Measurements from ENCODE around the gene UBE2C.
"Not testable (repeated sequence)": the region's sequence is repeated elsewhere in the genome, so short reads cannot be mapped to it uniquely, and the experiment has no call there.

Gene UBE2C

DNA sequence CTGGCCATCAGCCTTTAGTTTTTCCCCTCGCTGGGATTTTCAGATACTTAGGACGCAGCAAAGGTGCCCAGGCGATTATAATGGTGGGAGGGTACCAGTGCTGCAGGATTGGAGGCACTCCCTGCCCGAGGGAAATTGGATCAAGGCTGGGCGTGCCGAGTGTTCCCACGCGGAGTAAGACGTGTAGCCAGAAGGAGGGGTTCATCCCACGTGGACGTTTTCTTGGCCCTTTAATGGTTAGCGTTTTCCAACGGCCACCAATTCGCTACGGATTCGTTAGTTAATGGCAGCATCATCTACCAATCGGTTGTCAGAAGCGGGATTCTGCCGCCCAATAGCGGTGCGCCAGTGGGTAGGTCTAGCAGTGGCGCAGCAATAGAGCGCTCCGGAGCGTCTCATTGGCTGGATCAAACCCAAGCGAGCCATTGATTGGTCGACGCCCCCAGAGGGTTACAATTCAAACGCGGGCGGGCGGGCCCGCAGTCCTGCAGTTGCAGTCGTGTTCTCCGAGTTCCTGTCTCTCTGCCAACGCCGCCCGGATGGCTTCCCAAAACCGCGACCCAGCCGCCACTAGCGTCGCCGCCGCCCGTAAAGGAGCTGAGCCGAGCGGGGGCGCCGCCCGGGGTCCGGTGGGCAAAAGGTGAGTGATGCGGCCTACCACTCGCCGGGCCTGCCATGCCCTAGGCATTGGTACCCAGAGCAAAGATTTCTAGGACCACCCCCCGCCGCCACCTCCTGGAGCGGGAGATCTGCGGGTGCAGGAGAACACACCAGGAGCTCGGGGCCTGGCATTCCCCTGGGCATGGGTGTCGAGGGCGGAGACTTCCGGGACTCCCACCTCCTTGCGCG is at the start of gene UBE2C:
Gene UBE2C, plus strand, starts transcription at position 488 of the 849 bp plus-strand sequence. Its CDS starts 52 bp downstream, at position 540.
- TF ChIP-seq, protein P1, sequence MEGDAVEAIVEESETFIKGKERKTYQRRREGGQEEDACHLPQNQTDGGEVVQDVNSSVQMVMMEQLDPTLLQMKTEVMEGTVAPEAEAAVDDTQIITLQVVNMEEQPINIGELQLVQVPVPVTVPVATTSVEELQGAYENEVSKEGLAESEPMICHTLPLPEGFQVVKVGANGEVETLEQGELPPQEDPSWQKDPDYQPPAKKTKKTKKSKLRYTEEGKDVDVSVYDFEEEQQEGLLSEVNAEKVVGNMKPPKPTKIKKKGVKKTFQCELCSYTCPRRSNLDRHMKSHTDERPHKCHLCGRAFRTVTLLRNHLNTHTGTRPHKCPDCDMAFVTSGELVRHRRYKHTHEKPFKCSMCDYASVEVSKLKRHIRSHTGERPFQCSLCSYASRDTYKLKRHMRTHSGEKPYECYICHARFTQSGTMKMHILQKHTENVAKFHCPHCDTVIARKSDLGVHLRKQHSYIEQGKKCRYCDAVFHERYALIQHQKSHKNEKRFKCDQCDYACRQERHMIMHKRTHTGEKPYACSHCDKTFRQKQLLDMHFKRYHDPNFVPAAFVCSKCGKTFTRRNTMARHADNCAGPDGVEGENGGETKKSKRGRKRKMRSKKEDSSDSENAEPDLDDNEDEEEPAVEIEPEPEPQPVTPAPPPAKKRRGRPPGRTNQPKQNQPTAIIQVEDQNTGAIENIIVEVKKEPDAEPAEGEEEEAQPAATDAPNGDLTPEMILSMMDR (conservative IDR thresholded peaks at IDR 0.05) = no peak
- TF ChIP-seq ZFX (IDR thresholded peaks at IDR 0.05) = peak; percentile 94
- peak within 1 kb of the TSS; percentile 93 for H3K27ac ChIP-seq

DNA sequence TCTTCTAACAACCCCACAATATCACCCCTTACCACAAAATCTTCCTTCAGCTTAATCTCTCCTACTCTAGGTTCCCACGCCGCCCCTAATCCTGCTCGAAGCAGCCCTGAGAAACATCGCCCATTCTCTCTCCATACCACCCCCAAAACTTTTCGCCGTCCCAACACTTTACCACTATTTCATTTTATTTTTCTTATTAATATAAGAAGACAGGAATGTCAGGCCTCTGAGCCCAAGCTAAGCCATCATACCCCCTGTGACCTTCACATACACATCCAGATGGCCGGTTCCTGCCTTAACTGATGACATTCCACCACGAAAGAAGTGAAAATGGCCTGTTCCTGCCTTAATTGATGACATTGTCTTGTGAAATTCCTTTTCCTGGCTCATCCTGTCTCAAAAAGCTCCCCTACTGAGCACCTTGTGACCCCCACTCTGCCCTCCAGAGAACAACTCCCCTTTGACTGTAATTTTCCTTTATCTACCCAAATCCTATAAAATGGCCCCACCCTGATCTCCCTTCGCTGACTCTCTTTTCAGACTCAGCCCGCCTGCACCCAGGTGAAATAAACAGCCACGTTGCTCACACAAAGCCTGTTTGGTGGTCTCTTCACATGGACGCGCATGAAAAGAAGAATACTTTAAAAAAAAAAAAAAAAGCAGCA is 47.7 kb upstream of the UBE2C start:
- H3K27ac ChIP-seq = not testable (repeated sequence)

- TF ChIP-seq, protein P1 (conservative IDR thresholded peaks at IDR 0.05) = no peak
- no peak for TF ChIP-seq ZFX (IDR thresholded peaks at IDR 0.05)
- no peak overlapping the region for H3K27ac ChIP-seq
These were observed 47.1 kb upstream of the UBE2C start for GRCh38 chr20:45765307-45765875.

- TF ChIP-seq ZFX (IDR thresholded peaks at IDR 0.05) = no peak
- TF ChIP-seq, protein P1 (conservative IDR thresholded peaks at IDR 0.05) = no peak
- H3K27ac ChIP-seq = no peak overlapping the region
These were observed 46.5 kb upstream of the UBE2C start for GRCh38 chr20:45765980-45766379.

- H3K27ac ChIP-seq = no peak overlapping the region
- no peak for TF ChIP-seq ZFX (IDR thresholded peaks at IDR 0.05)
- TF ChIP-seq, protein P1 (conservative IDR thresholded peaks at IDR 0.05) = no peak
These were observed 44.0 kb upstream of the UBE2C start for GRCh38 chr20:45768479-45768878.

- TF ChIP-seq, protein P1 (conservative IDR thresholded peaks at IDR 0.05) = peak; percentile 94
- no peak for TF ChIP-seq ZFX (IDR thresholded peaks at IDR 0.05)
- no peak overlapping the region for H3K27ac ChIP-seq
These were observed 41.2 kb upstream of the UBE2C start for GRCh38 chr20:45771182-45771759.

DNA sequence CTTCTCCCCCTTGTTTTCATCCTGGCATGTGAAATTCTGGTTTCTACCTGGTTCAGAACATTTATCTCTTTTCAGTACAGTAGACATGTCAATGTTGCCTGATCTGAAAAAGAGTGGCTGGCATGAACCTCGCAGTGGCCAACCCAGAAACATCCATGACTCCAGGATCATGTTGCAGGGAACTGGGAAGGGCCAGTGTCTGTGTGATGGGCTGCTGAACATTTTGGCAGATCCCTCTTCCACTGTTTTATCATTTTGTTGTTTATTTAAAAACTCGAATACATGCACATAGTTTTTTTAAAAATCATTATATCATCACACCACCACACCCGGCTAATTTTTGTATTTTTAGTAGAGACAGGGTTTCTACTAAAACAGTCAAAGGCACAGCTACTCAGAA is 39.8 kb upstream of the UBE2C start:
- TF ChIP-seq, protein P1 (conservative IDR thresholded peaks at IDR 0.05) = no peak
- no peak for TF ChIP-seq ZFX (IDR thresholded peaks at IDR 0.05)
- no peak overlapping the region for H3K27ac ChIP-seq
